HepG2 (cell line): Measurements from ENCODE around the gene TANGO6. TPM values are rescaled to one million over a fixed set of nuclear protein-coding genes. Genes with fewer than 3 reads are reported as not detected.
A peak's percentile ranks its signal among the peaks of the same experiment; 100 is the strongest.

Source experiments
- AKAP8 ChIP-seq: sonication (generic); formaldehyde crosslinking; IDR thresholded peaks from 2 replicates; pipeline ENCODE4 v1.5.1; 2020; ENCODE audit warnings: mild to moderate bottlenecking, missing genetic modification reagents
- ATAD3A ChIP-seq: sonication (generic); formaldehyde crosslinking; IDR thresholded peaks from 2 replicates; pipeline ENCODE4 v1.4.0; 2020; ENCODE audit warnings: missing genetic modification reagents
- EEA1 ChIP-seq: sonication (generic); formaldehyde crosslinking; IDR thresholded peaks from 2 replicates; pipeline ENCODE4 v1.5.1; 2020; ENCODE audit warnings: mild to moderate bottlenecking, missing genetic modification reagents, borderline replicate concordance
- ESRRA ChIP-seq: sonication (generic); formaldehyde crosslinking; IDR thresholded peaks from 2 replicates; pipeline ENCODE4 v1.5.1; 2020; ENCODE audit warnings: mild to moderate bottlenecking, low read depth, missing genetic modification reagents
- FOSL2 ChIP-seq: sonication (generic); formaldehyde crosslinking; IDR thresholded peaks from 2 replicates; pipeline ENCODE4 v1.4.0; 2020; ENCODE audit warnings: missing genetic modification reagents
- HNRNPK ChIP-seq: fragments of 200-400 bp; formaldehyde crosslinking; IDR thresholded peaks from 2 replicates; pipeline ENCODE4 v1.6.1; 2018; ENCODE audit warnings: low read length, low read depth, moderate library complexity, mild to moderate bottlenecking; ENCODE audit not compliant: poor library complexity, severe bottlenecking
- ISL2 ChIP-seq: sonication (generic); formaldehyde crosslinking; IDR thresholded peaks from 2 replicates; pipeline ENCODE4 v1.5.0; 2020; ENCODE audit warnings: missing genetic modification reagents
- ISX ChIP-seq: sonication (generic); formaldehyde crosslinking; conservative IDR thresholded peaks from 2 replicates; pipeline ENCODE4 v1.5.0; 2020; ENCODE audit warnings: missing genetic modification reagents
- LCORL ChIP-seq, 2 experiments: fragments of 450-650 bp in 1 of 2; sonication (generic) in 1 of 2; formaldehyde crosslinking in 1 of 2; IDR thresholded peaks; 2 replicates each; pipeline versions ENCODE4 v1.5.0 to v1.6.1; 2017 to 2020; ENCODE audit warnings: antibody characterized with exemption in 1 of 2, missing genetic modification reagents in 1 of 2
- MIER2 ChIP-seq: IDR thresholded peaks from 2 replicates; pipeline ENCODE4 v1.6.1; 2016; ENCODE audit warnings: missing biosample characterization, missing genetic modification reagents
- NR2F6 ChIP-seq, 2 experiments: IDR thresholded peaks; 2 replicates each; pipeline ENCODE4 v1.6.1; 2016; ENCODE audit warnings: antibody characterized with exemption in 1 of 2, mild to moderate bottlenecking in 1 of 2
- REL ChIP-seq: sonication (generic); formaldehyde crosslinking; conservative IDR thresholded peaks from 2 replicates; pipeline ENCODE4 v1.8.0; 2022; ENCODE audit warnings: mild to moderate bottlenecking, missing genetic modification reagents, moderate library complexity
- THAP9 ChIP-seq: sonication (generic); formaldehyde crosslinking; IDR thresholded peaks from 2 replicates; pipeline ENCODE4; 2020; ENCODE audit warnings: missing genetic modification reagents, mild to moderate bottlenecking, borderline replicate concordance
- ZNF225 ChIP-seq: sonication (generic); formaldehyde crosslinking; IDR thresholded peaks from 2 replicates; pipeline ENCODE4 v1.4.0; 2020; ENCODE audit warnings: mild to moderate bottlenecking, missing genetic modification reagents
- ZNF484 ChIP-seq: sonication (generic); formaldehyde crosslinking; IDR thresholded peaks from 2 replicates; pipeline ENCODE4 v1.5.1; 2020; ENCODE audit warnings: mild to moderate bottlenecking, low read depth, missing genetic modification reagents, borderline replicate concordance
- ZNF550 ChIP-seq: sonication (generic); formaldehyde crosslinking; IDR thresholded peaks from 2 replicates; pipeline ENCODE4 v1.4.0; 2020; ENCODE audit warnings: mild to moderate bottlenecking, missing genetic modification reagents, borderline replicate concordance
- ZNF773 ChIP-seq: sonication (generic); formaldehyde crosslinking; IDR thresholded peaks from 2 replicates; pipeline ENCODE4 v1.4.0; 2020; ENCODE audit warnings: missing genetic modification reagents, borderline replicate concordance
- ZNF776 ChIP-seq: sonication (generic); formaldehyde crosslinking; IDR thresholded peaks from 2 replicates; pipeline ENCODE4 v1.4.0; 2020; ENCODE audit warnings: mild to moderate bottlenecking, missing genetic modification reagents
- ZSCAN25 ChIP-seq: sonication (generic); formaldehyde crosslinking; IDR thresholded peaks from 2 replicates; pipeline ENCODE4 v1.8.0; 2022; ENCODE audit warnings: mild to moderate bottlenecking, missing genetic modification reagents
- polyA plus RNA-seq, 8 experiments: library from polyadenylated mRNA; depleted of rRNA in 3 of 8; stranded (reverse) in 7 of 8; unstranded in 1 of 8; fragments of >200 nt; fragmentation: Illumina TruSeq in 4 of 8; extraction: Trizol in 4 of 8; gene quantifications; 2 replicates each; pipeline versions ENCODE4 v1.2.1 to v1.2.3, GENCODE V29; 2011 to 2016; ENCODE audit warnings: low read depth in 4 of 8, missing spikeins in 1 of 8, mixed read lengths in 1 of 8; ENCODE audit not compliant: insufficient read depth in 1 of 8
- total RNA-seq, 5 experiments: library from RNA; depleted of rRNA; stranded (reverse); fragments of >200 nt; fragmentation: Illumina TruSeq; extraction: Trizol; gene quantifications; 2 replicates each; pipeline ENCODE4 v1.2.3, GENCODE V29; 2016; ENCODE audit warnings: low read depth in 1 of 5
- TF ChIP-seq, protein P1 (sequence below): sonication (generic); formaldehyde crosslinking; IDR thresholded peaks from 2 replicates; pipeline ENCODE4 v1.9.0; 2021; ENCODE audit warnings: missing genetic modification reagents, borderline replicate concordance
- TF ChIP-seq, protein P2 (sequence below): sonication (generic); formaldehyde crosslinking; IDR thresholded peaks from 2 replicates; pipeline ENCODE4 v1.8.0; 2022; ENCODE audit warnings: mild to moderate bottlenecking, missing genetic modification reagents, moderate library complexity
- TF ChIP-seq, protein P3 (sequence below): sonication (generic); formaldehyde crosslinking; IDR thresholded peaks from 2 replicates; pipeline ENCODE4 v1.4.0; 2020; ENCODE audit warnings: missing genetic modification reagents

TANGO6 gene
- total and polyA plus RNA-seq, 2 of the 13 experiments (the other 11 are each of a cell fraction or from before 2014, with no cell fraction given), result 7.2 to 13.3 TPM

- TF ChIP-seq, protein P1, sequence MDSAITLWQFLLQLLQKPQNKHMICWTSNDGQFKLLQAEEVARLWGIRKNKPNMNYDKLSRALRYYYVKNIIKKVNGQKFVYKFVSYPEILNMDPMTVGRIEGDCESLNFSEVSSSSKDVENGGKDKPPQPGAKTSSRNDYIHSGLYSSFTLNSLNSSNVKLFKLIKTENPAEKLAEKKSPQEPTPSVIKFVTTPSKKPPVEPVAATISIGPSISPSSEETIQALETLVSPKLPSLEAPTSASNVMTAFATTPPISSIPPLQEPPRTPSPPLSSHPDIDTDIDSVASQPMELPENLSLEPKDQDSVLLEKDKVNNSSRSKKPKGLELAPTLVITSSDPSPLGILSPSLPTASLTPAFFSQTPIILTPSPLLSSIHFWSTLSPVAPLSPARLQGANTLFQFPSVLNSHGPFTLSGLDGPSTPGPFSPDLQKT (CRISPR knock-in tag), result no peak; the same call in 1 of the 2 replicates
- TF ChIP-seq ISX (peak; percentile 65; the same call in 1 of the 2 replicates), ZNF550 (CRISPR knock-in tag) (no peak), HNRNPK (no peak), ZNF484 (no peak), LCORL (IDR thresholded peaks at IDR 0.05) (no peak), LCORL (CRISPR knock-in tag; IDR thresholded peaks at IDR 0.05) (peak; percentile 96), ISL2 (CRISPR knock-in tag) (peak; percentile 52; the same call in 1 of the 2 replicates), AKAP8 (CRISPR knock-in tag) (no peak), ZNF776 (CRISPR knock-in tag) (no peak; the same call in 1 of the 2 replicates), EEA1 (CRISPR knock-in tag) (0 out of 2 replicates have a peak, but pooled peaks have one; percentile 69), ZNF773 (CRISPR knock-in tag) (no peak), REL (CRISPR knock-in tag) (peak; percentile 63; the same call in 1 of the 2 replicates), ZNF225 (CRISPR knock-in tag) (peak; percentile 84), NR2F6 (IDR thresholded peaks at IDR 0.05) (no peak), NR2F6 (CRISPR knock-in tag; IDR thresholded peaks at IDR 0.05) (peak; percentile 19; the same call in 1 of the 2 replicates), FOSL2 (CRISPR knock-in tag) (peak; percentile 50; the same call in 1 of the 2 replicates), ATAD3A (CRISPR knock-in tag) (no peak), ESRRA (CRISPR knock-in tag) (peak; percentile 76; the same call in 1 of the 2 replicates), MIER2 (CRISPR knock-in tag) (peak; percentile 40; the same call in 1 of the 2 replicates), THAP9 (peak; percentile 98), ZSCAN25 (CRISPR knock-in tag) (no peak)
- TF ChIP-seq, protein P2, sequence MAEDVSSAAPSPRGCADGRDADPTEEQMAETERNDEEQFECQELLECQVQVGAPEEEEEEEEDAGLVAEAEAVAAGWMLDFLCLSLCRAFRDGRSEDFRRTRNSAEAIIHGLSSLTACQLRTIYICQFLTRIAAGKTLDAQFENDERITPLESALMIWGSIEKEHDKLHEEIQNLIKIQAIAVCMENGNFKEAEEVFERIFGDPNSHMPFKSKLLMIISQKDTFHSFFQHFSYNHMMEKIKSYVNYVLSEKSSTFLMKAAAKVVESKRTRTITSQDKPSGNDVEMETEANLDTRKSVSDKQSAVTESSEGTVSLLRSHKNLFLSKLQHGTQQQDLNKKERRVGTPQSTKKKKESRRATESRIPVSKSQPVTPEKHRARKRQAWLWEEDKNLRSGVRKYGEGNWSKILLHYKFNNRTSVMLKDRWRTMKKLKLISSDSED (CRISPR knock-in tag), result no peak
- TF ChIP-seq, protein P3, sequence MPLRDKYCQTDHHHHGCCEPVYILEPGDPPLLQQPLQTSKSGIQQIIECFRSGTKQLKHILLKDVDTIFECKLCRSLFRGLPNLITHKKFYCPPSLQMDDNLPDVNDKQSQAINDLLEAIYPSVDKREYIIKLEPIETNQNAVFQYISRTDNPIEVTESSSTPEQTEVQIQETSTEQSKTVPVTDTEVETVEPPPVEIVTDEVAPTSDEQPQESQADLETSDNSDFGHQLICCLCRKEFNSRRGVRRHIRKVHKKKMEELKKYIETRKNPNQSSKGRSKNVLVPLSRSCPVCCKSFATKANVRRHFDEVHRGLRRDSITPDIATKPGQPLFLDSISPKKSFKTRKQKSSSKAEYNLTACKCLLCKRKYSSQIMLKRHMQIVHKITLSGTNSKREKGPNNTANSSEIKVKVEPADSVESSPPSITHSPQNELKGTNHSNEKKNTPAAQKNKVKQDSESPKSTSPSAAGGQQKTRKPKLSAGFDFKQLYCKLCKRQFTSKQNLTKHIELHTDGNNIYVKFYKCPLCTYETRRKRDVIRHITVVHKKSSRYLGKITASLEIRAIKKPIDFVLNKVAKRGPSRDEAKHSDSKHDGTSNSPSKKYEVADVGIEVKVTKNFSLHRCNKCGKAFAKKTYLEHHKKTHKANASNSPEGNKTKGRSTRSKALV (CRISPR knock-in tag), result peak; percentile 64; the same call in 1 of the 2 replicates
Measured at GRCh38 chr16:68843482-68844210, at the start of gene TANGO6 (continued).
